Stimulated activated CD4-positive, alpha-beta T cell treated with anti-CD3 and anti-CD28 coated beads, Interleukin-15, amount 100 ng/mL, for 48 hours (primary cell): Measurements from ENCODE around the gene TMEM63B.
A peak's percentile ranks its signal among the peaks of the same experiment; 100 is the strongest.
"Not testable (repeated sequence)": the region's sequence is repeated elsewhere in the genome, so short reads cannot be mapped to it uniquely, and the experiment has no call there.

ENCODE experiments used
- DNase-seq, 2 donors: peaks; one replicate each; pipeline ENCODE4 v3.0.0-alpha.2; 2020; ENCODE audit warnings: low read depth in 2 of 2

TMEM63B gene

DNA sequence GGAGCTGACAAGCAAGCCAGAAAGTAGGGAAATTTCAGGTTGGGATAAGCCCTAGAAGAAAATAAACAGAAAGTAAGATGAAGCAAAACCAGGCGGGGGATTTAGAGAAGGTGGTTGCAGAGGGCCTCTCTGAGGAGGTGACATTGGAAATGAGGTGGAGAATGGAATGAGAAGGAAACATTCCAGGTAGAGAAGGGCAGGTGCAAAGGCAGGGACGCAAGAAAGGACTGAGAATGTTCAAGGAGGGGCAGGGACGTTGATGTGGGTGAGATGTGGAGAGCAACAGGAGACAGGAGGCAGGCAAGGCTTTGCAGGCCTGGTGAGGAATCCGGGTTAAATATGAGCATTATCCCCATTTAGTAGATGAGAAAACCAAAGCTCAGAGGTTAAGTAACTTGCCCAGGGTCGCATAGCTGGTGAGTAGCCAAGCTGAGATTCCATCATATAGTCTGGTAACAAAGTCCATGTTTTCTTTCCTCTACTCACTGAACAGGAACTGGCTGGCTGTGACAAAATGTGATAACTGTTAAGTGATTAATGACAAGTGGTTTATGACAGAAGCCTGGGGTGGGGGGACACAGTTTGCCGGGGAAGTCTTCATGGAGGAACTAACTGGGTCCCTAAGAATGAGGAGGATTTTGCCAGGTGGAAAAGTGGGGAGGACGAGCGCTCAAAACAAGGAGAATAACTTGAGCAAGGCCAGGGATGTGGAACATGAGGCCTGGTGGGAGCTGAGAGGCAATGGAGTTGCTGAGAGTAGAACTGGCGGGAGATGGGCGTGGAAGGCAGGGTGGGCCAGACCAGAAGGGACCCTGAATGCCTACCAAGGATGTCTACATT, 32.7 kb upstream of the TMEM63B start:
- DNase-seq, result no peak

DNA sequence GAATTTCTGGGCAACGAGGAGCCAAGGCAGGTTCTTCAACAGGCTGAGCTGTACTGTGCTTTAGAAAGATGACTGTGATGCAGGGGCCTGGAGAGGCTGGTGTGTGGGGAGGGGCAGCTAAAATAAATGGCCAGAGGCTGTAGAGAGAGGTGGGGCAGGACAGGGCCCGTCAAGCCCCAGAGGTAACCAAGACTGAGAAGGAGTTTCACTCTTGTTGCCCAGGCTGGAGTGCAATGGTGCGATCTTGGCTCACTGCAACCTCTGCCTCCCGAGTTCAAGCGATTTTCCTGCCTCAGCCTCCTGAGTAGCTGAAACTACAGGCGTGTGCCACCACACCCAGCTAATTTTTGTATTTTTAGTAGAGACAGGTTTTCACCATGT, 32.1 kb upstream of the TMEM63B start:
- DNase-seq, result not testable (repeated sequence)

DNA sequence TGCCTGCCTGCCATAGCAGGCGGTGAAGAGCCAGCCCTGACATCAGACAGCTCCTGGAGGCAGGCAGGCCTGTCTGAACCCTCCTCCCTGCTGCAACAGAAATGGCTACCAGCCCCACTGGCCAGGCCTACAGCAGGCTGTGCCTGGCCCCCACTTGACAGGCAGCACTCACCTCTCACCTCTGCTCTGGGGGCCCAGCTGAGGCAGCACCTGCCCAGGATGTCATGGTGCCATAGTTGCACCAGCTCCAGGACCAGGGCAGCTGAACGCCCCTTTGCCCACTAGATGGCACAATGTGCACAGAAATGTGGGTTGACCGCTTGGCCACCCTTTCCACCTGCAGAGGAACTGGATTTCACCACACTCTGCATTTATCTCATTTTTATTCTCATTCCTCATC, 30.7 kb upstream of the TMEM63B start:
- DNase-seq, result peak; percentile 54 to 68

DNA sequence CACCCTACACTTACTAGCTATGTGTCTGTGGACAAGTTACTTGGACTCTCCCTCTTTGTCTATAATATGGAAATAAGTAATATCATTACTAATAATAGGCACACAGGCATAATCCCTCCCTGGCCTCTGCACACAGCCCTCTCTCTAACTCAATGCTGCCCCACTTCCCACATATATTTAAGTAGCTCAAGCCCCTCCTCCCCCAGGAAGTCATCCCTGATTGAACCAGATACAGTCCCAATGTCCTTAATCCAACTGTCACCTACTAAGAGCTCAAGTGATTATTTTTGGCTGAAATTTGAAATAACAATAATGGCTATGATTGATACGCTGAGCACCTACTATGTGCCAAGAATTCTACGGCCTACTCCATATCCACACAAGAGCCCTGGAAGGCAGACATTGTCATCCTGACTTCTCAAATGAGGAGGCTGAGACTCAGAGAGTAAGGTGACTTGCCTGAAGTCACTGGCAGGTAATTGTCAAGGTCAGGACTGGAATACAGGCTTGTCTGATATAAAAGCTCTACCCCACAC, 29.5 kb upstream of the TMEM63B start:
- no peak for DNase-seq

DNA sequence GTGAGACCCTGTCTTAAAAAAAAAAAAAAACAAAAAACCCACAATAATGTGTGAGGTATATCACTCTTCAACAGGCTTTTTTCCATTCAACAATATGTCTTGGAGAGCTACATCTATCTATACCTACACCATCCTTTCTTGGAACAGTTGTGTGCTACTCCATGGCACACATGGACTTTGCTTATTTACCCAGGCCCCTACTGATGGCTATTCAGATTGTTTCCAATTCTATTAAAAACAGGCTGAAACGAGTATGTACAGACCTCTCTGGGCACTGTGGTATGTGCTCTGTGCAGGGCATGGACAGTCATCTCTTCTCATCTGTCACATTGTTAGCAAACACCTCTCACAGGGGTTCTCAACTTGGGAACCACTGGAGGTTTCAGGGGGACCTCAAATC, 28.2 kb upstream of the TMEM63B start:
- no peak for DNase-seq

DNA sequence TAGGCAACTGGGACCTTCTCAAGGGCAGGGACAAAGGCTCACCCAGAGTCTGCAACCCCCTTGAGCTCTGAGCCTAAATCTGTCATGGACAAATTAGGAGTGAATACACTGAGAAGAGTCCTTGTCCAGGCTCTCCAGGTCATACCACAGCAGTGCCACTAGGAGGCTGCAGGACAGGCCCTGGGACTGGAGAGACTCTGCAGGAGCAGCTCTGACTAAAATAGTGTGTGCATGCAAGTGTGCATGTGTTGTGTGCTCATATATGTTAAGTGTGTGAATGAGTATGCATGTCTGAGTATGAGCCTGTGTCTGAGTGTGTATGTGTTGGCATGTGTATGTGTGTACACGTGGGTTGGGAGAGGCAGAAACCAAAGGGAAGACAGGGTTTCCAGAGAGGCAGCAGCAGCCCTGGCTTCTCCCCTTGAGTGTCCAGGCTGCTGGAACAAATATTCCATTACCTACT, 27.2 kb upstream of the TMEM63B start:
- no peak for DNase-seq

DNA sequence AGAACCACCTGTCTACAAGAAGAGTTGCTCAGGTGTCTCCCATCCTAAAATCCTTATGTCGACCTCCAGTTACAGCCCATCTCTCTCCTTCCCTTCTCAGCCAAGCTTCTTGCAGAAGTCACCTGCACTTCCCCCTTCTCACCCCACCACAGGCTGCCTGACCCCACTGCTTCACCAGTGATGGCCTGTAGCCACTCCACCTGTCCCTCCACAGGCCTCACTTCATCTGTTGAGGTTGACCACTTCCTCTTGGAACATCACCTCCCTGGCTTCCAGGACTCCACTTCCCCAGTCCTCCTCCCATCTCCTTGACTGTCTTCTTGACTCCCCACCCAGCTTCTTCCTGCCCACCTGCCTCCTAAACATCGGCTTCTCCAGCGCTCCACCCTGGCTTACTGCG, 25.5 kb upstream of the TMEM63B start:
- DNase-seq, result no peak

DNA sequence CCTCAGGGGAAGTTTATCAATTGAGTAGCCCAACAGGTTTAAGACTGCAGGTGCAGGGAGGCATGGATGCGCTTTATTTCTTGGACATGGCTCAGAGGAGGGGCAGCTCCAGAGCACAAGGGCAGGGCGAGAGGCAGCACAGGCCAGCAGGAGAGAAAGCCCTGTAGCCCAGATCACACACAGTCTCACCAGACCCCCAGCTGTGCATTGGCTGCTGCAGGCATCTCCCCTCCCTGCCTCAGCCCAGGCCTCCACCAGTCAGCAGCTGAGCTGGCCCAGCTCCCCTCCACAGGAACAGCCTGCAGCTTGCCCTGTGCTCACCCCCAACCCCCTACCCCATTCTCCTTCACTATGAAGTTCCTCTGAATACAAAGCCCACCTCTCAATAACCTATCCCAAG, 24.8 kb upstream of the TMEM63B start:
- DNase-seq, result no peak

DNA sequence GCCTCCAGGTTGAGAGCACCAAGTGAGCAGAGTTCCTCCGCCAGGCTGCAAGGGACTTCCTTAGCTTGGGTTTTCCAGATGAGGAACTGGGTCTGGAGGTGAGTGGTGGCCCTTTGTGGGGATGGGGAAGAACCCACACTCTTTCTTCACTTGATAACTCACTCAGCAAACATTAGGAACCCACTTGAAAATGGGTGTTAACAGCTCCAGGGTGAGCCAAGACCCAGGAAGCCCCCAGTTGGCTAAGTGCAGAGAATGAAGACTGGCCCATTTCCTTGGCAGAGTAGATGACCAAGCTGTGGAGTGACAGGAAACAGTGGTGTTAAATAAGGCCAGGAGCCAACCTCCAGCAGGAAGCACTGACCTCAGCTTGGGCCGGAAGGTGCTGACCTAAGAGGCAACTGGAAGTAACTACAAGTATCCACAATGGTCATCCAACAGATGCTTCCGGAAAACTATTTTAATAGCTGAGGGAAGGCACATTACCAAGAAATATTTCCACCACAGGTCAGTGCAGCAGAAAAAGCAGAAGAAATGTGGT, 22.8 kb upstream of the TMEM63B start:
- no peak for DNase-seq

DNA sequence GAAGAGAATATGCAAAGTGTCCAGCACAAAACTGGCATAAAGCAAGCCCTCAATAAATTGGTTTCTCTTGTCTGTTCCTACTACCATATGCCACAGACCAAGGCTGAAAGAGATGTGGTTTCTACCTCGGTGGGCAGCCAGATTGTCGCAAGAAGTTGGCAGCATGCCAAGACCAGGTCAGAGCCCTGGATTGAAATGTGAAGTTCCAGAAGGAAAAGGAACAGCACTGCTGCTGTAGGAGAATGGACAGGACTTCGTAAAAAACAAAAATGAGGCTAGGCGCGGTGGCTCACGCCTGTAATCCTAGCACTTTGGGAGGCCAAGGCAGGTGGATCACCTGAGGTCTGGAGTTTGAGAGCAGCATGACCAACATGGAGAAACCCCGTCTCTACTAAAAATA, 22.2 kb upstream of the TMEM63B start:
- no peak for DNase-seq

DNA sequence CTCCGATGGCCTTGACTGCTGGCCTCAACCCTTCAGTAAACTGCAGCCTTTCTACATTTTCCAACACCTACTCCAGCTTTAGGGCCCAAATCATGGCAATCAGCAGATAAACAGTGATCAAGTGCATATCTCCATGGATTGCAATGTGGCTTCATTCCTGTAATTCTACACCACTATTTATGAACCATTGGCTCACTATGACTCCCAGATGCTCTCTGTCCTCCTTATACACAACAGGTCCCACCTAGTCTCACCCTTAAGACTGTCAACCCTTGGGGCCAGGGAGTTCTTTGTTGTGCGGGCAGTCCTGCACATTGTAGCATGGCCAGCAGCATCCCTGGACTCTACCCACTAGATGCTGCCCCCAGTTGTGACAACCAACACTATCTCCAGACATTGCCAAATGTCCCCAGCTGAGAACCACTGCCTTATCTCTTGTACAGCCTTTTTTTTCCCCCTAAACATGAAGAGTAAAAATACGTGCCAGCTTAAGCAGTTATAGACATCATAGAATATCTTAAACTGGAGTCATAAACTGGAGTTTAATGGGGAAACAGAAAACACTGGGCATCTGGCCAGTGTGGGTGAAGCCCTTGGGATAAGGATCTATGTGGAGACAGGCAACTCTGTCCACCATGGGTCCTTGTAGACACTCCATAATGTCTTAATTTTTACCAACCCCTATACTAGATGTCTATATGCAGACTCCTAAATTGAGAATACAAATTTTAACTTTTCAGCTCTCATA, 21.2 kb upstream of the TMEM63B start:
- DNase-seq, result no peak

DNA sequence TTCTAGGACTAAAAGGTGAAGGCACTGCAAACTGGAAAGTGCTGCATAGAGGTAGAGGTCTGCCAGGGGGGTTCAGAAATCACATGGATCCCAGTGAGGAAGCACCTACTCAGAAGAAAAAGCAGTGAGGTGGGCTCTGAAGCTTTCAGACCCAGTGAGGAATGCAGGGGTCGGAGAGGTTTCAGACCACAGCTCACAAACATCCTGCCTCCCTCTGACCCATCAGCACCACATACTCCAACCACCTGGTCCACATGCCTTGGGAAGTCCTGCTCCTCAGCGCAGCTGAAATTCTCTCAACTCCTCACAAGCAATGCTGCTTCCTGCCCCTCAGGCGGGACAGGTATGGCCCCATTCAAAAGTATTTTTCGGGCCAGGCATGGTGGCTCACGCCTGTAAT, 20.3 kb upstream of the TMEM63B start:
- DNase-seq, result no peak

DNA sequence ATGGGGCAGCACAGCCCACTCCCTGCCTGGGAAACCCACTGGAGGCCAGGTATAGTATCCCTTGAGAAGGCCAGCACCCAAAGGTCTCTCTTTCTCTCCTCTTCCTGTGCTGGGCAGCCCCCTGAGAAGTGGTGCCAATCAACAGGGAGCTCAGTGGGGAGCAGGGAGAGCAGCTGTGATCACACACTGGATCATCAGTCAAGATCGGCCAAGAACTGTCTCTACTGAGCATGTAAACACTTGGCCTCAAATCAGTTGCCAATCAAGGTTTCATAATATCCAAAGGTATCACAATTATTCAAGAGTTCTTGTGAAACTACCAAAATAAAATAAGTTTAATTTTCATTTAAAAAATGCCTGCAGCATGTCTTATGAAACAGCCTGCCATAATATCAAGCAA, 18.9 kb upstream of the TMEM63B start:
- DNase-seq, result no peak

DNA sequence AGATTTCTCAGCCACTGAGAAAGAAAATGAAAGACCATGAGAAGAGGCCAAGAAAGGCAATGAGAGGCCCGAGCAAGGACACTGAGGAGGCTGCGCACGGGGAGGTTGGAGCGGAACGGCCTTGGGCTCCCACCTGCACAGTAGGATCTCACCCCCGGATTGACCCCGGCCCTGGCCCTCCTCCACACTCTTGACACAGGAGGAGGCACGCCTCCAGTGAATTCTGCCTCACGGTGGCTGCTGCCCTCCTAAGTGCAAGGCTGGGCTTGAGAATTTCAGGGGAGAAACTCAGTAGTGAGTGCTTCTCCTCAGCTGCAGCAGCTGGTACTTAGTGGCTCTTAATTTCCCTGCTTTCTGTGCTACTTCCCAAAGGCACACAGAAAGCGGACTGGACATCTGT, 18.1 kb upstream of the TMEM63B start:
- no peak for DNase-seq

DNA sequence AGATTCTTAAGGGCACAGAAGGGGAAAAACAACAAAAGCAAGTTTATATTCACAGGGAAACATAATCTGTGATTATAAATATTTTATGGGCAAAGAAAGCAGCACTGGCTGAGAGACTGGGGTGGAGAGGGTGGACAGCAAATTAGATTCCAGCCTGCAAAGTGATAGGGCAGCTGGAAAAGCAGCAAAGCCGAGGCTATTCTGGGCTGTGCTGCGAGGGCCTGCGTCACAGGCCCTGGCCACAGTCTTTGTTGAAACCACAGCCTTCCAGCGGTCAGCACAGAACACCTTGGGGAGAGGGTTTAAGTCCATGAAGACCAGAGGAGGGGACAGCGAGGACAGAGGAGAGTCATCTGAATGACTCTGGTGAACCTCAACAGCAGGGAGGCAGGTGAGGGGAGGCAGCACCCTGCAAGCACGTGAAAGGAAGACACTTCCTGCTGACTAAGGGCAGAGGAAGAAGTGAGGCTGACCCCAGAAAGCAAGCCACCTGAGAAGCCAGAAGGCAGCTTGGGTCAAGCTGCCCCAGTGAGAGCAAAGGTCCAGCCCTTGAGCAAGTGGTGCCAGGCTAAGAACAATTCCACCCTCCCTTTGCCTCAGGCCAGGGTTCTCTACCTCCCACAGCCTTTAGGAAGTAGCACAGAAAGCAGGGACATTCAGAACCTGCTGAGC, 17.2 kb upstream of the TMEM63B start:
- no peak for DNase-seq

DNA sequence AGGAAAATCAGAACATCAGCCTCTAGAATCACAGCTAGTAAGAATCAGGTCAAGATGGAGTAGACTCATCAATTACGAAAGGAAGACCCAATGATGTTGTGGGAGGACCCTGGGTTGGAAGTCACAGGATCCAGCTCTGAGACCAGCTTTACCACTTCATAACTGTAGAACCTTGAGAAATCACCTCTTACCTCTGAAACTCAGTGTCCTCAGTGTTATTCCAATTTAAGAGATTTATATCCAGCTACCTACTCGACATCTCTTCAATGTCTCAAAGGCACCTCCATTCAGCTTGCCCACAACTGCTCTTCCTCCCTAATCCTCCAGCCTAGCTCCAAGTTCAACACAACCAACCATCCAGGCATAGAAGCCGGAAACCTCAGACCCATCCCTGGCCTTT, 16.4 kb upstream of the TMEM63B start:
- DNase-seq, result no peak

DNA sequence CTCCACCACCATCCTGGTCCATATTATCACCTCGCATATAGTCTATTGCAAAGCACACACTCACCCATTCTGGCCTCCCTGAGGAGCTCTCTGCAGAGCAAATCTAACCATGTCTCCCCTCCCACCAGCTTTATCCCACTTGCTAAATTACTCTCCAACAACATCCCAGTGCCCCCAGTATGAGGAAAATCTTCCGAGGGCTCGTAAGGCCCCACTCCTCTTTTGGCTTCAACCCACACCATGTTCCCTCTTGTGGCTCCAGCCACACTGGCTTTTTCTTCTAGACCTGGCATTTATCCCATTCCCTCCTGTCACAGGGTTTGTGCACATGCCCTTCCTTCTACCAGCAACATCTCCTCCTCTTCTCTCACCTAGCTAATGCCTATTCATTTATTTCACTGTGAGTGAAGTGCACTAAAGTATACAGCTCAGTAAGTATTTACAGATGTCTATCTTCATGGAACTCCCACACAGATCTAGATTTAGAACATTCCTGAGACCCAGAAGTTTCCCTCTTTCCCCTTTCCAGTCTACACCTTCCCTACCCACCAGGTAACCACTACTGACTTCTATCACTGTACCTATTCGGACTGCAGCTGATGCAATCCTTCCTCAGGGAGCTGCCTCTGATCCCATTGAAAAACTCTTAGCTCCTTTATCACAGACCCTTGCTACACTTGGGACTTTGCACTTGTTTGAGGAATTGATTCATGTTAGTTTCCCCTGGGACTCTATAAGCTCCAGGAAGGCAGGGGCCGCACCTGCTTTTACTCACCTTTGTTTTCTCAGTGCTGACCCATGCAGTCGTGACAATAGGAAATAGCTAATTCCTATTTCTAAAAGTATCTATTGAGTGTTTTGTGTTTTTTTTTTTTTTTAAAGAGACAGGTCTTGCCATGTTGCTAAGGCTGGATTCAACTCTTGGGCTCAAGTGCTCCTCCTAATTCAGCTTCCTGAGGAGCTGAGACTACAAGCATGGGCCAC, 15.6 kb upstream of the TMEM63B start:
- no peak for DNase-seq

DNA sequence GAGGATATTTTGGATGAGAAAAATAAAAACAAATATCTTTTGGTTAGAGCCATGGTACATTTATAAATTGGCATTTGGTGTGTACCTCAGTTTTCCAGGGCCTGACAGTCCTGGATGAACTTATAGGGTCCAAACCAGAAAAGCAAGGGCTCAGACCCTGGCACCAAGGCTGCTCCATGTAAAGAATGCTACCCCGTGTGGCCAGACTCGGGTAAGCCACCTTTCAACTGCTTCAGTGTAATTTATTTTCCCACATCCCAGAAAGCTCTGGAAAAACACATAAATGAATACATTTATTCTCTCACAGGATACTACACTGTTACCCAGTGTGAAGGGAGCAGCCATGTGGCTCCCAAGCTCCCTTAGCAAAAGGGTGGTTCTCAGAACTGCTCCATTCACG, 13.9 kb upstream of the TMEM63B start:
- DNase-seq, result no peak

DNA sequence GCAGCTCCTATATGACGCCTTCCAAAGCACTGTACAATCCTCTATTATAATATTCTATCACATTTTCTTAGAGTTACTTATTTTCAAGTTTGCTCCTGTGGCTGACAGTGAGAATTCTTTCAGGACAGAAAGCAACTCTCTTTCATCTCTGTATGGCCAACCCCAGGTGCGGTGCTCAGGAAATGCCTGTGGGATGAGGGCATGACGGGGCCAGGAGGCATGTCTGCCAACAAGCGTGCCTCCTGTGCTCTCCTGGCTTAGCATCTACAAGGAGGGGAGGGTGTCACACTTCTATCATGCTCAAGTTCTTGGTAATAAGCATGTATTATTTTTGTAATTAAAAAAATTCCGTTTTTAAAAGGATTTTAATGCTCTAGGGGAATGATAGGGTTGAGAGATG, 11.5 kb upstream of the TMEM63B start:
- DNase-seq, result no peak

DNA sequence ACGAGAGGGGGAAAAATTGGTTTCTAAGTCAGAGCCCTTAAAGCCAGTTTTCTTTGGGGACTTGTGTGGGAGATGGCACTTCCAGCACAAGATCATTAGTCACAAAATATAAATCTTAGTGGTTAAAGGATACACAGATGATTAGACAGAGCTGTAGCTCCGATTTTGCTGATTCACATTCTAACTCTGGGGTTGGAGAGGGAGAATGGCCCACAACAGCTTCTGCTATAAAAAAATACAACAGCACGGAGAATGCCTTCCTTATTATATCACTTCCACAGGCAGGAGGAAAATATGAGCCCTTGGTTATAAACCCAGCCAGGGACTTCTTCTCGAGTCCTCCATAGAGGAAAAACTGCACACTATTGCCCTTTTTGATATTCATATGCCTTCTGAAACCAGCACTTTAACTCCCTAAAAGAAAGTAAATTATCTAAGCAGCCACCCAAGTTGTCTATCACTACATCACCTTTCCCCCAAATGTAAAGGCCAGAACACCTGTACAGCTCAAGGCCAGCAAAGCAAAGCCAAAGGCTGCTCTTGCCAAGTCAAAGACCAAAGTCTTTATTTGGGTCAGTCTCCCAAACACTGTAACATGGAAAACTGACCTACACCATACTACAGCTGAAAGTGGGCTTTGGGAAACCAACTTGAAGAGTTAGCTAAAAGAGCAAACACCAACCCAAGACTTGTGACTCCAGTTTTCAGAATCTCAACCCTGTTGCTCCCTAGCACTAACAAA, 10.5 kb upstream of the TMEM63B start:
- no peak for DNase-seq
